GM18502 (cell line): ENCODE data around the gene ETV3L.
"Not testable (repeated sequence)": the region's sequence is repeated elsewhere in the genome, so short reads cannot be mapped to it uniquely, and the experiment has no call there.

Experiments used
- ATAC-seq: cut with Tn5 transposase; IDR thresholded peaks from one replicate; pipeline ENCODE4 v1.9.1; 2021; ENCODE audit warnings: mild to moderate bottlenecking; ENCODE audit not compliant: unreplicated experiment, poor library complexity

The ETV3L gene

DNA sequence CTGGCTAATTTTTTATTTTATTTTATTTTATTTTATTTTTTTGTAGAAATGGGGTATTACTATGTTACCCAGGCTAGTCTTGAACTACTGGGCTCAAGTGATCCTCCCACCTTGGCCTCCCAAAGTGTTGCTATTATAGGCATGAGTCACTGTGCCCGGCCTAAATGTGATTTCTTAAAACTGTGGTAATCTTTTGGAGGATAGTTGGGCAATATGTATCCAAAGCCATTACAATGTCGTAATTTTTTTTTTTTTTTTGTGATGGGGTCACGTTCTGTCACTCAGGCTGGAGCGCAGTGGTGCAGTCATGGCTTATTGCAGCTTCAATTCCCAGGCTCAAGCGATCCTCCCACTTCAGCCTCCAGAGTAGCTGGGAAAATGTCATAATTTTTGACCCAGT, 14.2 kb downstream of the ETV3L start:
- ATAC-seq, result no peak

DNA sequence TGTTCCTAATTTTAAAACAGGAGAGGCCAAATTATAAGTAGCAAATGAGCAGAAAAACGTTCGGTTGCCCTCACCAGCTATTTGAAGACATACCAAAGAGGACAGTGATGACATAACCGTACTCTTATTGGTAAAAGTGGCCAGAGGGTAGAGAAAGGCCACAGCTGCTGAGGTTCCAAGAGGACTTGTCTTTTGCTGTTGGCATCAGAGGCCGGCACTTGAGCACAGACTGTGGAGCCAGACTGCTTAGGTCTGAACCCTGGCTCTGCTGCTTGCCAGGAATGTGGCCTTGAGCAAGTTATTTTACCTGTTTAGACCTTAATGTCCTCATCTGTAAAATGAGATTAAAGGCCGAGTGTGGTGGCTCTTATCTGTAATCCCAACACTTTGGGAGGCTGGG, 14.9 kb downstream of the ETV3L start:
- ATAC-seq, result no peak

DNA sequence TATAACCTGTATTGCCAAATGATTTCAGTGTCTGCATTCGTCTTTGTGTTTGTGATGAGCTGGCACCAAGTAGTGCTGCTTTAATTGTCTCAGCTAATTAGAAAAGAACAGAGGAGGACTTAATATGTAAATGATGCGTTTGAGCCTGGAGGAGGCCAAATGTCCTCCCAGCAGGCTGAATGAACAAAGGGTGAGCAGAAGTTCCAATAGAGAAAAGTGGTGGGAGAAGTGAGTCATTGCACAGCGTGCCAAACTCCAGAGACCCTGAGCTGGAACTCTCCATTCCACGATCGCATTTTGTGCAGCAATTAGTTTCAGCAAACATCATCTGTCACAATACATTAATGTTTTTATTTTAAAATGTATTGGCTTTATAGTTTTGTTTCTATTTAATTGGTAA, 17.9 kb downstream of the ETV3L start:
- ATAC-seq, result no peak

DNA sequence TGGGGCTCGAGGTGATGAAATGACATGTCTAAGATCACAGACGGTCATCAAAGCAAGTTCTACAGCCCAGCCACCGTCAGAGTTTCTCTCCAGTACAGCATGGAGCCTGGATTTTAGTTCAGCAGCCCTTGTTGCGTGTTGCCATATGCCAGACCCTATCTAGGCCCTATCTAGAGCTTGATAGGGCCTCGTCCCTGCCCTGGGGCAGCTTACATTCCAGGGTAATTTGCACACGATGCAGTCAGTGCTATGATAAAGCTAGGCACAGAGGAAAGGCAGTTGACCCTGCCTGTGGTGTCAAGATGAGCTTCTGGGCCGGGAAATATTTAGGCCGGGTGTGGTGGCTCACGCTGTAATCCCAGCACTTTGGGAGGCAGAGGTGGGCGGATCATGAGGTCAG, 18.9 kb downstream of the ETV3L start:
- ATAC-seq, result no peak

DNA sequence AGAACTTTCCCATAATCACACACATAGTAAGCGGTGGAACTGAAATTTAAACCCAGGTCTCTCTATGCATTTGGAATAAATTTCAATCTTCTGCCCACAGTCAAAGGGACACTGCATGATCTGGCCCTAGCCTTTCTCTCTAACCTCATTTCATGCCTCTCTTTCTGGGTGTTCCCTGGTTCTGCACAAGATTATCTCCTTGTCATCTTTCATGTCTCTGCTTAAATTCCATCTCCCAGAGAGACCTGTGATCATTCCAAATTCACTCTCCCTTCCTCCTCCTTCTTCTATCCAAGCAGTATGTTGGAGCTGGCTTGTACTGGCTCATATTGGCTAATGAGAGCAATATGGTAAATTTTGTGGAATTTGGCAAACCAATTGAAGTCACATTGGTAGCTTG, 22.2 kb downstream of the ETV3L start:
- no peak for ATAC-seq

DNA sequence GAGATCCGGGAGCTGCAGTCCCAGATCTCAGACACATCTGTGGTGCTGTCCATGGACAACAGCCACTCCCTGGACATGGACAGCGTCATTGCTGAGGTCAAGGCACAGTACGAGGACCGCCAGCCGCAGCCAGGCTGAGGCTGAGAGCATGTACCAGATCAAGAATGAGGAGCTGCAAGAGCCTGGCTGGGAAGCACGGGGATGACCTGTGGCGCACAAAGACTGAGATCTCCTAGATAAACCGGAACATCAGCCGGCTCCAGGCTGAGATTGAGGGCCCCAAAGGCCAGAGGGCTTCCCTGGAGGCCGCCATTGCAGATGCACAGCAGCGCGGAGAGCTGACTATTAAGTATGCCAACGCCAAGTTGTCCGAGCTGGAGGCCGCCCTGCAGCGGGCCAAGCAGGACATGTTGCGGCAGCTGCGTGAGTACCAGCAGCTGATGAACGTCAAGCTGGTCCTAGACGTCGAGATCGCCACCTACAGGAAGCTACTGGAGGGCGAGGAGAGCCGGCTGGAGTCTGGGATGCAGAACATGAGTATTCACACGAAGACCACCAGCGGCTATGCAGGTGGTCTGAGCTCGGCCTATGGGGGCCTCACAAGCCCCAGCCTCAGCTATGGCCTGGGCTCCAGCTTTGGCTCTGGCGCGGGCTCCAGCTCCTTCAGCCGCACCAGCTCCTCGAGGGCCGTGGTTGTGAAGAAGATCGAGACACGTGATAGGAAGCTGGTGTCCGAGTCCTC, 25.5 kb downstream of the ETV3L start:
- ATAC-seq, result no peak

DNA sequence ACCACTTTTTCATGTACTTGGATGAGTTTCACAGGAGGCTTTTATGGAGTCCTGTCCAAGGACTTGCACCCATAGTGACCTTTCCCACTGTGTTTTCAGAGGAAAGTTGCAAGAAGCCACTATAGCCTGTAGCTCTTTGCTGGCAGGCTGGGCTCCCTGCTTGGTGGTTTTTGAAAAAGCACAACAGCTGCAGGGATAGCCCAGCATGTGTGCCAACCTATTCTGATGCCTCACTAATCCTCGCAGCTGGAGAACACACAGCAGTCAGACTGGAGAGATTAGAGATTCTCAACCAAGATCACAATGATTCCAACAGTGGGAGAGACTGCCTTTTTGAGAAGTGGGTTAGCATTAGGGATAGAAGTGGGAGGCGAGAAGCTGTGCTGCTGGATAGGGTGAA, 30.0 kb downstream of the ETV3L start:
- ATAC-seq, result no peak

DNA sequence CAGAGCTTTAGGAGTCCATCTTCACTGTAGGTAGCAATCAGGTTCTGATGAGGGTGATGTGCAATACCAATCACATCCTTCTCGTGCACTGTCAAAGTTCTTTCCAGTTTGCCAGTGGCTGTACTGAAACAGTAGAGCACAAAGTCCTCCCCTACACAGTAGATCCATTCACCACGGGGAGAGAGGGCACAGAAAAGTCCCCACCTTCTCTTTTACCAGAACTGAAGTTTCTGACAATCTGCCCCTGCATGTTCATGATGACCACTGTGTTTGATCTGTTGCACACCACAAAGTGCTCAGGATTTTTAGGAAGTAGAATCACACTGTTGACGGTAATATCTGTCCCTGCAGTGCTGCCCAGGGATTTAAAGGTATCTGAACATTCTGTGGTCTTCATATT, 40.4 kb downstream of the ETV3L start:
- not testable (repeated sequence) for ATAC-seq

DNA sequence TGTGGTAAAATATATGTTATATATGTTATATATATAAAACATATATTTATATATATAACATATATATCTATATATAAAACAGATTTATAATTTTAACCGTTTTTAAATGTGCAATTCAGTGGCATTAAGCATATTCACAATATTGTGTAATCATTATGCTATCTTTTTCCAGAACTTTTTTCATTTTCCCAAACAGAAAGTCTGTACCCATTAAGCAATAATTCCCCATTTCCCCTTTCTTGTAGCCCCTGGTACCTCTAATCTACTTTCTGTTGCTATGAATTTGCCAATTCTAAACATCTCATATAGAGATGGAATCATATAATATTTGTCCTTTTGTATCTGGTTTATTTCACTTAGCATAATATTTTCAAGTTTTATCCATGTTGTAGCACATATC, 43.3 kb downstream of the ETV3L start:
- no peak for ATAC-seq

DNA sequence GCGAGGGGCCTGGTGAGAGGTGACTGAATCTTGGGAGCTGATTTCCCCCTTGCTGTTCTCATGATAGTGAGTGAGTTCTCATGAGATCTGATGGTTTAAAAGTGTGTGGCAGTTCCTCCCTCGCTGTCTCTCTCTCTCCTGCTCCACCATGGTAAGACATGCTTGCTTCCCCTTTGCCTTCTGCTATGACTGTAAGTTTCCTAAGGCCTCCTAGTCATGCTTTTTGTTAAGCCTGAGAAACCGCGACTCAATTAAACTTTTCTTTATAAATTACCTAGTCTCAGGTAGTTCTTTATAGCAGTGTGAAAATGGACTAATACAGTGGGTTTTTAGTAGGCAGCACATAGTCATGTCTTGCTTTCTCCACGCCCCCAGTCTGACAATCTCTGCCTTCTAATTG, 43.9 kb downstream of the ETV3L start:
- ATAC-seq, result not testable (repeated sequence)

DNA sequence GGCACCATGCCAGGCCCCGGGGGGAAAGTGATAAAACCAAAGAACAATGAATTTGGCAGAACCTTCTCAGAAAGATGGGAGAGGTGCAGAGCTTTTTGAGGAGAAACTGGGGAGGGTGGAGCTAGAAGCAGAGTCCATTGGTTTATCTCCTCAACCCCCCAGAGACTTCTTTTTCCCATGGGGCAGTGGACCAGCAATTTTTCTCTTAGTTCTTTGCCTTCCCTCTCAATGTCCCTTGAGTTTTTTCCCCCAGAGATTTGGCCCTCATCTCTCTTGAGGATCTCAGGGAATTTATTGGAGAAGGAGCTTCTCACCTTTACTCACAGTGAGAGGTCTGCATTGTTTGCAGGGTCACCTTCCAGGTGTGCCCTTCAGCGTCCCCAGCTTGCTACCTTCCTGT, 48.8 kb downstream of the ETV3L start:
- no peak for ATAC-seq

DNA sequence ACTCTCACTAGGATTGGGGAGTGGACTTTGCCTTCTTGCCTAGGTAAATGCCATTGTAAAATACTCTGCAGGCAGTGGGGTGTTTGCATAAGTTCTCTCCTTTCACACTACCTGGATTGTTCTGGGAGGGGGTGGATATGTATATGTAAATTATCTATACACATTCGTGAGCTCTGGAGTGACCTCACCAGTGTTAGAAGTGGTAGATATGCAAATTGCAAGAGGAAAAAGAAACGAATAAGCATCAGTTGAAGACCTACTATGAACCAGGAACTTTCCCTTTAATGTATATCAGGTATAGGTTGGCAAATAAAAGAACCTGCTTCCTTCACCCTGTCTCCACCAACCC, 52.6 kb downstream of the ETV3L start:
- no peak for ATAC-seq

DNA sequence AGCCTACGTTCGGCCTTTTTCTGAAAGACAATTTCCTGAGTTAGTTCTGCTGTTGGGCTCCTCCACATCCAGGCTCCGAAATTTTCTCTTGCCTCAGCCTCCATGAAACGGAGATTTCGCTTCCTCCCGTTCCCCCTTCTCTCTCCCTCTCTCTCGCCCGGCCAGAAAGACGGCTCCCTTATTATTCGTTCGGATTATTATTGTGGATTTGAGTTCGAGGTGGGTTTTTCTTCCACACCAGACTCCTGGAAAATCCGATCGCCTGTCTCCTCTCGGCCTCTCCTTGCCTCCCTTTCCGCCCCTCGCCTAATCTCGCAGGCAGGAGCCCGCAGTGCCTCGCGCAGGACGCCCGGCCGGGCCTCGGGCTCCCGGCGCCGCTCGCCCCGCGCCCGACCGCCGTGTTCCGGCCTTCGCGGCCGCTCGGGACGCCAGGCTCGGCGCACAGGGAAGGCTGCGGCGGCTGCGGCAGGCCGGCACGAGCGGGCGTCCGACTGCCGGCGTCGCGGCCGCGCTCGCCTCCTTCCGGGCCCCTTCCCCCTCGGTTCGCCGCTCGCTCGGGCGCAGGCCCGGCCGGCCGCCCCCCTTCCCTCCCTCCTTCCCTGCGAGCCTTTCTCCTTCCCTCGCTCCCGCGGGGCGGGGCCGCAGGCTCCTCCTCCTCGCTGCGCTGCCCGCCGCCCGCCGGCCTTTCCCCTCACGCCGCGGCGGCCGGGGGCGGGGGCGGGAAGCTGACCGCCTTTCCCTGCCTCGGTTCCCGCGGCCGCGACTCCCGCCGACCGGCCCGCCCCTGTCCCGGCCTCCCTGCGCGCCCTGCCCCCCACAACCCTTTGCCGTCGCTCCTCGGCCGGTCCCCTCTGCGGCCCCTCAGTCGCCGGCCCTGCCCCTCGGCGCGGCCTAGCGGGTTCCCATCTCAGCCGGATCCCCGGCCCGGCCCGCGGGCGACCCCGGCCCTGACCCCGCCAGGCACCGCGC, 54.1 kb downstream of the ETV3L start, which contains the start of gene ARHGEF11:
TSS of gene ARHGEF11 (minus strand) at position 493 of the 969 bp plus-strand sequence. CDS start 1,412 bp downstream, outside the sequence.
- peak; percentile 75 for ATAC-seq

DNA sequence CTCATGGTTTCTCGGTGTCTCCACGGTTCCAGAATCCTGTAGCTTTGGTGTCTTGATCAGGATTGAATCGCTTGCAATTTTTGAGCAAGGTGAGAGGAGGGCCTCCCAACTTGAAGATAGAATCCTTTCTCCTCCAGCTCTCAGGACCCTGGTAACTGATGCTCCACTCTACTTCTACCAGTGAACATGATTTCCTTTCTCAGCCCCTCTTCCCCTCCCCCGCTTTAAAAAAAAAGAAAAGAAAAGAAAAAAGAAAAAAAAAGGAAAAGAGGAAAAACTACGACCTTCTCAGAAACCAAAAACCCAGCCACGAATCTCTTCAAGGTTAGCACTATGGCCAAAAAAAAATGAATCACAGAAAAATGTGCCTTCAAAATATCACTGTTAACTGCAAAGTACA, 55.3 kb downstream of the ETV3L start:
- ATAC-seq, result no peak

DNA sequence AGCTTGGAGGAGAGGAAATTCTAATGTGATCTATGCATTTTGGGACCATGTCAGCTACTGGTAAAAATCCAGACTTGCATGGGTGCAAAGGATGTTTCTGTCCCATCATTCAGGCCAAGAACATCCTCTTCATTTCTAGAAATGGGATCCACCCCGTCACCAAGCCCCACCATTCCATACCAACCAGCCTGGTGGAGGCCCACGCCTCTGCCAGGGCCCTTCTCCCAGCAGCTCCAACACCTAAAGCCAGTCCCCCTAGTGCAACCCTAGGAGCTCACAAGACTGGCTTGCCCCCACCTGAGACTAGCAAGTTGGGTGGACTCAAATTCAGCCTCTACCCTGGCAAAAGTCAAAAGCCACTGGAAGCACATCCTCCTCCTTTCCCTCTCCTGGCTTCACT, 55.9 kb downstream of the ETV3L start:
- no peak for ATAC-seq

DNA sequence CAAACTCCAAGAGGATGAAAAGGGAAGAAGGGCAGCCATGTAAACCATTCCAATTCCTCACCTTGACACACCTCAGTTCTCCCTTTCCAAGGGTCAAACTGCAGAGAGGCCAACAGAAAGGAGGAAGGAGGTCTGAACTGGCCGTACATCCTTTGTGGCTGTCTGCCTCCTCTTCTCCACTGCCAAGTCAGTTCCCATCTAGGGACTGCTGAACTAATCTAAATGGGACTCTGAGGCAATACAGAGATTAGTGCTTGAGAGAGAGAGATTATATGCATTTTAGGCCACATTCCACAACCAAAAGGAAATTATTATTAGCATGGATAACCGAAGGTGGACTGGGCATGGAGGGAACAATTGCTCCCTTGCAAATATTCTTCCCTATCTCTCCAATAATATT, 56.8 kb downstream of the ETV3L start:
- no peak for ATAC-seq
